NCI-H1105 treated with DMSO at 0.1 percent for 48 hours (cell line): ENCODE measurements around the gene ZNF138.

Source experiments
- DNase-seq: peaks from one replicate; lab custom pipeline; 2025; lab: John Stamatoyannopoulos, UW

Gene ZNF138

GRCh38 chr7:64875658-64876406 lies 81.6 kb downstream of the ZNF138 start:
- no peak for DNase-seq

GRCh38 chr7:64876792-64877713 lies 82.8 kb downstream of the ZNF138 start:
- peak; percentile 69 for DNase-seq

- no peak for DNase-seq
Observed at GRCh38 chr7:64877714-64878610, 83.7 kb downstream of the ZNF138 start.

- DNase-seq: no peak
Observed at GRCh38 chr7:64878684-64879083, 84.5 kb downstream of the ZNF138 start.

- no peak for DNase-seq
Observed at GRCh38 chr7:64879086-64879730, 85.0 kb downstream of the ZNF138 start.

- DNase-seq: no peak
Observed at GRCh38 chr7:64879800-64880199, 85.6 kb downstream of the ZNF138 start.

- no peak for DNase-seq
Observed at GRCh38 chr7:64880322-64881297, 86.4 kb downstream of the ZNF138 start.

- no peak for DNase-seq
Observed at GRCh38 chr7:64881461-64882287, 87.4 kb downstream of the ZNF138 start.

GRCh38 chr7:64882341-64883112 lies 88.3 kb downstream of the ZNF138 start:
- DNase-seq: peak; percentile 18
